ENCODE results near the gene UTP3. TPM values are rescaled to one million over a fixed set of nuclear protein-coding genes. Genes with fewer than 3 reads are reported as not detected.

UTP3 gene
- total RNA-seq, 4 donors from 2014 or later: 3.7 to 23.1 (median 19.4) TPM

GRCh38 chr4:70666369-70666768 lies 22.0 kb upstream of the UTP3 start, which contains the start of gene JCHAIN:
Gene JCHAIN (minus strand): TSS chr4:70666508. CDS start chr4:70666490, 18 bp downstream.
- intact Hi-C loops (cut with DNase I; ENCODE audit: low total_unique reads) (no loop called here), in situ Hi-C loops (cut with MboI; ENCODE audit: low pct_ligation_motif_present in 1 of 4, low pct_unique_long_range_greater_than_20kb in 1 of 4, low sequenced_read_pairs in 3 of 4) (loop anchor here in 3 of 4 donors (25.0 kb wide), 2 partner anchors 321 to 1046 kb away; partner anchors contain the start of gene DCK (in 1 of the 3))
- no peak for DNase-seq
- H3K27me3 ChIP-seq: no peaks in the 10 kb centered on the region
- 59 to 69% methylated on average over 1 of the region's 1 CpG for WGBS, 2 donors (ENCODE audit: low coverage in 1 of 2)
- TF ChIP-seq POLR2AphosphoS5 (IDR thresholded peaks at IDR 0.05) (no peak), EP300 (IDR thresholded peaks at IDR 0.05; ENCODE audit: low read depth) (no peak), POLR2A (IDR thresholded peaks at IDR 0.05) (no peak)
- TF ChIP-seq, protein P1, sequence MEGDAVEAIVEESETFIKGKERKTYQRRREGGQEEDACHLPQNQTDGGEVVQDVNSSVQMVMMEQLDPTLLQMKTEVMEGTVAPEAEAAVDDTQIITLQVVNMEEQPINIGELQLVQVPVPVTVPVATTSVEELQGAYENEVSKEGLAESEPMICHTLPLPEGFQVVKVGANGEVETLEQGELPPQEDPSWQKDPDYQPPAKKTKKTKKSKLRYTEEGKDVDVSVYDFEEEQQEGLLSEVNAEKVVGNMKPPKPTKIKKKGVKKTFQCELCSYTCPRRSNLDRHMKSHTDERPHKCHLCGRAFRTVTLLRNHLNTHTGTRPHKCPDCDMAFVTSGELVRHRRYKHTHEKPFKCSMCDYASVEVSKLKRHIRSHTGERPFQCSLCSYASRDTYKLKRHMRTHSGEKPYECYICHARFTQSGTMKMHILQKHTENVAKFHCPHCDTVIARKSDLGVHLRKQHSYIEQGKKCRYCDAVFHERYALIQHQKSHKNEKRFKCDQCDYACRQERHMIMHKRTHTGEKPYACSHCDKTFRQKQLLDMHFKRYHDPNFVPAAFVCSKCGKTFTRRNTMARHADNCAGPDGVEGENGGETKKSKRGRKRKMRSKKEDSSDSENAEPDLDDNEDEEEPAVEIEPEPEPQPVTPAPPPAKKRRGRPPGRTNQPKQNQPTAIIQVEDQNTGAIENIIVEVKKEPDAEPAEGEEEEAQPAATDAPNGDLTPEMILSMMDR (IDR thresholded peaks at IDR 0.05): no peak
- no peaks in the 10 kb centered on the region for H3K9me3 ChIP-seq
- H3K27ac ChIP-seq: peak within 1 kb of the TSS in 2 of 4 donors; percentile 21 to 57
- no peaks in the 10 kb centered on the region for H3K4me1 ChIP-seq
- H3K4me3 ChIP-seq: no peak within 1 kb of the TSS
- H3K36me3 ChIP-seq: no peaks in the 10 kb centered on the region

DNA sequence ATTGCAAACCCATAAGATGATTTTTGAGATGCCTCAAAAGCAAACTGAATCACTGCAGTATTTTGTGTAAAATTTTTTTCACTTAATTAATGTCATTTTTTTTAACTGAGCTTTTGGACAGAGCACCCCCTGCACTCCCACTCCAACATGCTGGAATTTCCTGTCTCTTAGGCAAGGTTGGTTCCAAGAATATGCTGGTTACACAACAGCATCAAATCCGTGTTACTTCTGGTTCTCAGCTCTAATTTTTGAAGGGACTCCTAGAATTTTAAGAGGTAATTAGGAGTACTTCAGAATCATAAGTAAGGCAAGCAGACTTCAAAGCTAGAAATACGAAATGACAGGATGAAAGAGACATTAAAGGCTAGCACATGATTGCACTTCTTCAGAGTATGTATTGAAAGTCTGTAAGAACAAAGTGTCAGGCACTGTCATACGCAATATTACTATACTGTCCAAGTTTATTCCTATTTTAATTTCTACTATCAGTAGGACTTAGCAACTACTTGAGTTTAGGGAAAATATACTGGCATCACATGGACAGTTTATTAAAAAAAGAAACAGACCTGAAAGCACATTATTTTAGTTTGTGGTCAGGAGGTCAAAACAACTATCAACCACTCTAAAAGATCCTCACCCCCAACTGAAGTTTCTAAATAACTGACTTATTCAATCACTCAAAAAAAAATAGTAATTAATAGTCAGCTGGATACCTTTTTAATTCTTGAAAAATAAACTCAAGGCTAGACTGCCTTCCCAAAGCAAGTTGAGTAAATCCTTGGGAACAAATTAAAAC lies 20.4 kb upstream of the UTP3 start:
- no peaks in the 10 kb centered on the region for H3K9me3 ChIP-seq
- WGBS, 2 donors (ENCODE audit: low coverage in 1 of 2): 55 to 69% methylated on average over 3 of the region's 3 CpGs
- in situ Hi-C loops (cut with MboI; ENCODE audit: low pct_ligation_motif_present in 1 of 4, low pct_unique_long_range_greater_than_20kb in 1 of 4, low sequenced_read_pairs in 3 of 4) (loop anchor here in 3 of 4 donors (25.0 kb wide), 2 partner anchors 319 to 1044 kb away; partner anchors contain the start of gene DCK (in 1 of the 3)), intact Hi-C loops (cut with DNase I; ENCODE audit: low total_unique reads) (no loop called here)
- DNase-seq: no peak
- peak overlapping the region in 2 of 4 donors; percentile 48 to 52 for H3K27ac ChIP-seq
- H3K4me1 ChIP-seq: no peaks in the 10 kb centered on the region
- H3K4me3 ChIP-seq: no peak overlapping the region
- H3K27me3 ChIP-seq: no peaks in the 10 kb centered on the region
- no peak for TF ChIP-seq POLR2AphosphoS5 (IDR thresholded peaks at IDR 0.05)
- TF ChIP-seq EP300 (IDR thresholded peaks at IDR 0.05; ENCODE audit: low read depth): no peak
- TF ChIP-seq POLR2A (IDR thresholded peaks at IDR 0.05): no peak
- TF ChIP-seq, protein P1 (IDR thresholded peaks at IDR 0.05): no peak
- no peaks in the 10 kb centered on the region for H3K36me3 ChIP-seq

- Histone ChIP-seq H3K4me3 (no peak overlapping the region), H3K36me3 (no peaks in the 10 kb centered on the region), H3K4me1 (no peaks in the 10 kb centered on the region), H3K27ac (no peak overlapping the region), H3K9me3 (no peaks in the 10 kb centered on the region), H3K27me3 (no peaks in the 10 kb centered on the region)
- WGBS, 2 donors (ENCODE audit: low coverage in 1 of 2): 75 to 77% methylated on average over 5 of the region's 5 CpGs
- no peak for DNase-seq
- in situ Hi-C loops (cut with MboI; ENCODE audit: low pct_ligation_motif_present in 1 of 4, low pct_unique_long_range_greater_than_20kb in 1 of 4, low sequenced_read_pairs in 3 of 4) (loop anchor here in 3 of 4 donors (25.0 kb wide), 2 partner anchors 317 to 1042 kb away; partner anchors contain the start of gene DCK (in 1 of the 3)), intact Hi-C loops (cut with DNase I; ENCODE audit: low total_unique reads) (no loop called here)
- TF ChIP-seq POLR2AphosphoS5 (IDR thresholded peaks at IDR 0.05) (no peak), EP300 (IDR thresholded peaks at IDR 0.05; ENCODE audit: low read depth) (no peak), POLR2A (IDR thresholded peaks at IDR 0.05) (no peak)
- TF ChIP-seq, protein P1 (IDR thresholded peaks at IDR 0.05): no peak
These were observed 17.9 kb upstream of the UTP3 start for GRCh38 chr4:70670332-70671014.

DNA sequence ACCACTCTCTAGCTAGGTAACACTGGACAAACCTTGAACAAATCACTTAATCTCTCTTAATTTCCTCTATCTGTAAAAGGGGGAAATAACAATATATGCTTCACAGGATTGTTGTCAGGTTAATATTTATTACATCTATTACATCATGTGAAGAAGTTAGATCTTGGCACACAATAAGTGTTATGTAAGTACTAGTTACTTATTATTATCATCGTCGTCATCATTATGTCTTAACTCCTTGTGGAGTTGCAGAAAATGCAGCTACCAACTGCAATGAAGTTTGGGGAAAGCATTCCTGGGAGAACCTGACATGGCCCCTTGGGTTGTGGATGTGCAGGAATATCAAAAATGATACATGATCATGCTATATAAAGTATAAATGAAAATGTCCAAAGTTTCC lies 17.2 kb upstream of the UTP3 start:
- no peak for TF ChIP-seq POLR2AphosphoS5 (IDR thresholded peaks at IDR 0.05)
- intact Hi-C loops (cut with DNase I; ENCODE audit: low total_unique reads) (no loop called here), in situ Hi-C loops (cut with MboI; ENCODE audit: low pct_ligation_motif_present in 1 of 4, low pct_unique_long_range_greater_than_20kb in 1 of 4, low sequenced_read_pairs in 3 of 4) (loop anchor here in 3 of 4 donors (25.0 kb wide), 2 partner anchors 316 to 1041 kb away; partner anchors contain the start of gene DCK (in 1 of the 3))
- H3K27me3 ChIP-seq: no peaks in the 10 kb centered on the region
- DNase-seq: no peak
- H3K27ac ChIP-seq: no peak overlapping the region
- H3K36me3 ChIP-seq: no peaks in the 10 kb centered on the region
- H3K4me1 ChIP-seq: no peaks in the 10 kb centered on the region
- H3K9me3 ChIP-seq: no peaks in the 10 kb centered on the region
- 77 to 81% methylated on average over 2 of the region's 2 CpGs for WGBS, 2 donors (ENCODE audit: low coverage in 1 of 2)
- H3K4me3 ChIP-seq: no peak overlapping the region

All from transverse colon (tissue), 4 donors.